PC-3 (cell line): Measurements from ENCODE around the gene PRM2. TPM values are rescaled to one million over a fixed set of nuclear protein-coding genes. Genes with fewer than 3 reads are reported as not detected.

Experiments used
- ATAC-seq: fragments of 200-7000 bp; cut with Tn5 transposase; 2 replicates; pipeline ENCODE4 v1.9.1; 2020; ENCODE audit warnings: mild to moderate bottlenecking, moderate library complexity
- BruUV-seq: library from RNA; stranded (reverse); fragments of 400-500 nt; replicated peaks from 2 replicates; lab custom pipeline; 2021; lab: Mats Ljungman, UMichigan
- CTCF ChIA-PET: fragments of 300-600 bp; sonication (Branson Sonifier 250); formaldehyde crosslinking; loops from one replicate; lab custom pipeline; 2022; ENCODE audit warnings: antibody characterized with exemption; lab: Charles Lee
- POLR2A ChIA-PET: fragments of 300-600 bp; sonication (Branson Sonifier 250); formaldehyde crosslinking; loops from one replicate; lab custom pipeline; 2022; ENCODE audit warnings: antibody characterized with exemption; ENCODE audit not compliant: unreplicated experiment; lab: Charles Lee
- DNase-seq: peaks from one replicate; pipeline ENCODE4 v3.0.0-alpha.2; 2015
- H2AFZ ChIP-seq: fragments of 300-600 bp; sonication (generic); 2 replicates; pipeline ENCODE4 v1.6.0; 2016; ENCODE audit warnings: antibody characterized with exemption, low read length
- H3F3A ChIP-seq: fragments of 300-600 bp; sonication (generic); one replicate; pipeline ENCODE4 v1.6.0; 2017; ENCODE audit warnings: antibody characterized with exemption, low read length, control low read depth, mild to moderate bottlenecking; ENCODE audit not compliant: unreplicated experiment
- H3K27ac ChIP-seq: fragments of 300-600 bp; sonication (generic); 2 replicates; pipeline ENCODE4 v1.5.1; 2016; ENCODE audit warnings: mild to moderate bottlenecking, low read length
- H3K27me3 ChIP-seq: fragments of 300-600 bp; sonication (generic); 2 replicates; pipeline ENCODE4 v1.6.1; 2016; ENCODE audit warnings: low read length, mixed read lengths
- H3K36me3 ChIP-seq: fragments of 300-600 bp; sonication (generic); 2 replicates; pipeline ENCODE4 v1.6.1; 2016; ENCODE audit warnings: low read depth, mixed run types, low read length, mixed read lengths
- H3K4me1 ChIP-seq: fragments of 300-600 bp; sonication (generic); 2 replicates; pipeline ENCODE4 v1.5.1; 2016; ENCODE audit warnings: low read length; ENCODE audit not compliant: insufficient read depth
- H3K4me2 ChIP-seq: fragments of 300-600 bp; sonication (generic); 2 replicates; pipeline ENCODE4 v1.6.0; 2016; ENCODE audit warnings: low read length
- H3K4me3 ChIP-seq: fragments of 300-600 bp; sonication (generic); 2 replicates; pipeline ENCODE4 v1.5.1; 2016; ENCODE audit warnings: mild to moderate bottlenecking, low read length, mixed read lengths
- H3K79me2 ChIP-seq: fragments of 300-600 bp; sonication (generic); 2 replicates; pipeline ENCODE4 v1.6.1; 2017; ENCODE audit warnings: low read length, mixed read lengths
- H3K9ac ChIP-seq: fragments of 300-600 bp; sonication (generic); 2 replicates; pipeline ENCODE4 v1.6.0; 2016; ENCODE audit warnings: mild to moderate bottlenecking, low read length
- H3K9me2 ChIP-seq: fragments of 300-600 bp; sonication (generic); replicated peaks from 2 replicates; pipeline ENCODE4 v1.6.1; 2016; ENCODE audit warnings: mixed run types, low read length, mixed read lengths
- H3K9me3 ChIP-seq: fragments of 300-600 bp; sonication (generic); 2 replicates; pipeline ENCODE4 v1.6.1; 2016; ENCODE audit warnings: low read length, mixed read lengths
- H4K20me1 ChIP-seq: fragments of 300-600 bp; sonication (generic); 2 replicates; pipeline ENCODE4 v1.6.1; 2016; ENCODE audit warnings: low read length, mixed read lengths
- CTCF ChIP-seq: fragments of 300-600 bp; sonication (generic); conservative IDR thresholded peaks from 2 replicates; pipeline ENCODE4 v1.5.1; 2017; ENCODE audit warnings: antibody characterized with exemption, low read depth, mild to moderate bottlenecking, low read length
- EZH2 ChIP-seq: fragments of 300-600 bp; sonication (generic); IDR thresholded peaks from one replicate; pipeline ENCODE4 v1.6.1; 2017; ENCODE audit warnings: antibody characterized with exemption, mild to moderate bottlenecking, low read length; ENCODE audit not compliant: unreplicated experiment
- EZH2phosphoT487 ChIP-seq: fragments of 300-600 bp; sonication (generic); IDR thresholded peaks from 2 replicates; pipeline ENCODE4 v1.6.1; 2018; ENCODE audit warnings: mild to moderate bottlenecking, antibody characterized with exemption, low read length, borderline replicate concordance
- intact Hi-C: fragments of 100-400 bp; cut with micrococcal nuclease; formaldehyde crosslinking; loops from 2 replicates; pipeline ENCODE4 v1.9.0; 2023
- microRNA-seq: library from miRNA; unstranded; fragments of <30 nt; microRNA quantifications from one replicate; pipeline ENCODE4 v1.1.0, GENCODE V29; 2020; ENCODE audit not compliant: unreplicated experiment
- total RNA-seq: library from RNA; depleted of rRNA; stranded (reverse); fragments of >200 nt; gene quantifications from 2 replicates; pipeline ENCODE4 v1.2.3, GENCODE V29; 2014; rRNA removed

PRM2 gene
- total RNA-seq, 1 experiment from 2014 or later: not detected

- Histone ChIP-seq H3F3A (no peaks in the 10 kb centered on the region), H3K9me3 (no peaks in the 10 kb centered on the region), H2AFZ (no peak overlapping the region), H3K4me2 (no peak overlapping the region), H3K27me3 (no peaks in the 10 kb centered on the region), H3K9ac (no peak overlapping the region), H3K4me1 (no peaks in the 10 kb centered on the region), H3K27ac (no peak overlapping the region), H3K79me2 (no peaks in the 10 kb centered on the region), H3K4me3 (no peak overlapping the region), H4K20me1 (no peaks in the 10 kb centered on the region), H3K9me2 (no peaks in the 10 kb centered on the region), H3K36me3 (no peaks in the 10 kb centered on the region)
- CTCF ChIA-PET: no interaction called here
- POLR2A ChIA-PET: no interaction called here
- intact Hi-C loops: no loop called here
- BruUV-seq: no TSS peak
- TF ChIP-seq EZH2phosphoT487 (no peak), EZH2 (no peak)
- ATAC-seq (no peak), DNase-seq (no peak)
Observed at GRCh38 chr16:11229432-11229831, 46.8 kb downstream of the PRM2 start.

DNA sequence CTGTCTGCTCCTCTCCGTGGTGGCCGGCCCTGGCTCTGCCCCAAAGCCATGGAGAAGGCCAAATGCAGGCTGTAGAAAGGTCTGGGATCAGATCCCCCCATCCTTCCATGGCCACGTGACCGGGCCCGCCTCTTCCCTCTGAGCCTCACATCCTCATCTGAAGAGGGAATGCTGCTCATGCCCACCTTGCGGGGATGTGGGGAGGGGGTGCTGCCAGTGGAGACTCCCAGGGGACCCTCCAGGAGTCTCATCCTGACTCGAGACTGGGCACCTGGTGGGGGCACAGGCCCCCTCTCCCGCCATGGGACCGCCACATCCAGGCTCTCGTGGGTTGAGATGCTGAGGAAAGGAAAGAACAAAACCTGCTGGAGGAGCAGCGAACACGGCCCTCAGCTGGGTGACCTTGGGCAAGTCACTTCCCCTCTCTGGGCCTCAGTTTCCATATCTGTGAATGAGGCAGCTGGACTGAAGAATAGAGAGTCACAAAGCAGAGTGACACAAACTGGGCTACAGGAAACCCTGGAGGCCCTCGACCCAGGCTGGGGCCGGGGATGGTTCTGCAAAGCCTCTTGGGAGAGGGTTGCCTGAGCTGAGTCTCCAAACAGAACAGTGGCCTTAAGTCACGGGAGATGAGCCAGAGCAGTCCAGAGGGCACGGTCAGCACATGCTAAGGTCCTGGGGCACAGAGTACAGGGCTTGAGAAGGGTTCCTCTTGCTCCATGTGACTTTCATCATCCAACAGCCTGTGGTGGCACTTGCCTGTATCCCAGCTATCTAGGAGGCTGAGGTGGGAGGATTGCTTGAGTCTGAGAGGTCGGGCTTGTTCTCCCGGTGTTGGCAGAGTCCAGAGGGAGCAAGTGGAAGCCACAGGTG, 50.4 kb downstream of the PRM2 start:
- H3K4me2 ChIP-seq: no peak overlapping the region
- no TSS peak for BruUV-seq
- no peaks in the 10 kb centered on the region for H3F3A ChIP-seq
- no peaks in the 10 kb centered on the region for H3K79me2 ChIP-seq
- POLR2A ChIA-PET: interaction anchor here (0.6 kb wide), 1 partner anchor 14 kb away, joined by 3 read pairs; no protein-coding TSS in a partner anchor
- DNase-seq: no peak
- H3K9me3 ChIP-seq: no peaks in the 10 kb centered on the region
- no peak overlapping the region for H3K27ac ChIP-seq
- H3K36me3 ChIP-seq: no peaks in the 10 kb centered on the region
- no peaks in the 10 kb centered on the region for H3K4me1 ChIP-seq
- no peak for TF ChIP-seq CTCF
- no peak for TF ChIP-seq EZH2phosphoT487
- TF ChIP-seq EZH2: no peak
- H3K9ac ChIP-seq: no peak overlapping the region
- no peaks in the 10 kb centered on the region for H3K27me3 ChIP-seq
- CTCF ChIA-PET: no interaction called here
- intact Hi-C loops: no loop called here
- no peak overlapping the region for H2AFZ ChIP-seq
- H3K9me2 ChIP-seq: no peaks in the 10 kb centered on the region
- no peak for ATAC-seq
- H3K4me3 ChIP-seq: no peak overlapping the region
- no peaks in the 10 kb centered on the region for H4K20me1 ChIP-seq

Small RNA genes within 50 kb of the gene (microRNA-seq; reads per million reads assigned to microRNA genes)
- not detected for gene MIR548H2

Other genes starting within 250 kb of the PRM2 start
- gene SOCS1, start 20.3 kb downstream of the PRM2 start, total RNA-seq: 12.5 and 15.5 TPM in 2 replicates
- not detected in 2 replicates for gene TNP2, start 7.2 kb downstream of the PRM2 start, total RNA-seq
- gene PRM3, start 2.9 kb downstream of the PRM2 start, total RNA-seq: not detected in 2 replicates
- gene PRM1, start 4.8 kb upstream of the PRM2 start, total RNA-seq: not detected in 2 replicates
- gene RMI2, start 69.0 kb upstream of the PRM2 start, total RNA-seq: 10.2 and 10.9 TPM in 2 replicates